Neural cell (in vitro differentiated cells): ENCODE data around the gene LCOR.

Source experiments
- EP300 ChIP-seq: fragments of 450-650 bp; conservative IDR thresholded peaks from 2 replicates; pipeline ENCODE4 v1.6.1; 2014; ENCODE audit warnings: antibody characterized with exemption, mild to moderate bottlenecking, moderate library complexity; ENCODE audit not compliant: poor library complexity, severe bottlenecking
- EZH2 ChIP-seq: fragments of 200-600, 300-800 bp; shearing (Covaris generic), sonication (generic); IDR thresholded peaks from 2 replicates; pipeline ENCODE4 v1.6.1; 2014; ENCODE audit warnings: antibody characterized with exemption, low read length, borderline replicate concordance, mild to moderate bottlenecking; ENCODE audit not compliant: insufficient read depth, poor library complexity, severe bottlenecking
- MXI1 ChIP-seq: fragments of 450-650 bp; conservative IDR thresholded peaks from 2 replicates; pipeline ENCODE4 v1.6.1; 2014; ENCODE audit warnings: antibody characterized with exemption, mild to moderate bottlenecking; ENCODE audit not compliant: poor library complexity, severe bottlenecking
- POLR2AphosphoS5 ChIP-seq: IDR thresholded peaks from 2 replicates; pipeline ENCODE4 v1.6.1; 2012
- SMC3 ChIP-seq: fragments of 450-650 bp; conservative IDR thresholded peaks from 2 replicates; pipeline ENCODE4 v1.6.1; 2014; ENCODE audit warnings: antibody characterized with exemption, mild to moderate bottlenecking, moderate library complexity; ENCODE audit not compliant: poor library complexity
- TAF1 ChIP-seq: IDR thresholded peaks from 2 replicates; pipeline ENCODE4 v1.6.1; 2012; ENCODE audit warnings: low read depth
- TF ChIP-seq, protein P1 (sequence below): fragments of 450-650 bp; IDR thresholded peaks from 2 replicates; pipeline ENCODE4 v1.5.1; 2014; ENCODE audit warnings: antibody characterized with exemption, mild to moderate bottlenecking, moderate library complexity; ENCODE audit not compliant: poor library complexity, severe bottlenecking
- TF ChIP-seq, protein P2 (sequence below): IDR thresholded peaks from 2 replicates; pipeline ENCODE4 v1.6.1; 2012; ENCODE audit warnings: borderline replicate concordance

DNA sequence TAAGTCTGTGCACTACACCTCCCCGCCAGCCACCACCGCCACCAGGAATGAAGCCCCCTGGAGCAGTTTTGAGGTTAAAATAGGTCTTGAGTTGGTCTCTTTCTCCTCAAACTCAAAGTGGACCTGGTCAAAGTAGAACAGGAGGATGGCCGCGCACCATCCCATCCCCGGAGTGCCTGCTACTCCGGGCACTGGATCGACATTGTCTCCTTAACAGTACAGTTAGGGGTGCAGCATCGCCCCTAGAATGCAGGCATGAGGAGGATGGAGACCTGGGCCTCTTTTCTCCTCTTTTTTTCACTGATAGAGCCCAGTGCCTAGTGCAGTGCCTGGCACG lies 208.1 kb downstream of the LCOR start:
- TF ChIP-seq, protein P1, sequence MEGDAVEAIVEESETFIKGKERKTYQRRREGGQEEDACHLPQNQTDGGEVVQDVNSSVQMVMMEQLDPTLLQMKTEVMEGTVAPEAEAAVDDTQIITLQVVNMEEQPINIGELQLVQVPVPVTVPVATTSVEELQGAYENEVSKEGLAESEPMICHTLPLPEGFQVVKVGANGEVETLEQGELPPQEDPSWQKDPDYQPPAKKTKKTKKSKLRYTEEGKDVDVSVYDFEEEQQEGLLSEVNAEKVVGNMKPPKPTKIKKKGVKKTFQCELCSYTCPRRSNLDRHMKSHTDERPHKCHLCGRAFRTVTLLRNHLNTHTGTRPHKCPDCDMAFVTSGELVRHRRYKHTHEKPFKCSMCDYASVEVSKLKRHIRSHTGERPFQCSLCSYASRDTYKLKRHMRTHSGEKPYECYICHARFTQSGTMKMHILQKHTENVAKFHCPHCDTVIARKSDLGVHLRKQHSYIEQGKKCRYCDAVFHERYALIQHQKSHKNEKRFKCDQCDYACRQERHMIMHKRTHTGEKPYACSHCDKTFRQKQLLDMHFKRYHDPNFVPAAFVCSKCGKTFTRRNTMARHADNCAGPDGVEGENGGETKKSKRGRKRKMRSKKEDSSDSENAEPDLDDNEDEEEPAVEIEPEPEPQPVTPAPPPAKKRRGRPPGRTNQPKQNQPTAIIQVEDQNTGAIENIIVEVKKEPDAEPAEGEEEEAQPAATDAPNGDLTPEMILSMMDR: no peak
- TF ChIP-seq, protein P2, sequence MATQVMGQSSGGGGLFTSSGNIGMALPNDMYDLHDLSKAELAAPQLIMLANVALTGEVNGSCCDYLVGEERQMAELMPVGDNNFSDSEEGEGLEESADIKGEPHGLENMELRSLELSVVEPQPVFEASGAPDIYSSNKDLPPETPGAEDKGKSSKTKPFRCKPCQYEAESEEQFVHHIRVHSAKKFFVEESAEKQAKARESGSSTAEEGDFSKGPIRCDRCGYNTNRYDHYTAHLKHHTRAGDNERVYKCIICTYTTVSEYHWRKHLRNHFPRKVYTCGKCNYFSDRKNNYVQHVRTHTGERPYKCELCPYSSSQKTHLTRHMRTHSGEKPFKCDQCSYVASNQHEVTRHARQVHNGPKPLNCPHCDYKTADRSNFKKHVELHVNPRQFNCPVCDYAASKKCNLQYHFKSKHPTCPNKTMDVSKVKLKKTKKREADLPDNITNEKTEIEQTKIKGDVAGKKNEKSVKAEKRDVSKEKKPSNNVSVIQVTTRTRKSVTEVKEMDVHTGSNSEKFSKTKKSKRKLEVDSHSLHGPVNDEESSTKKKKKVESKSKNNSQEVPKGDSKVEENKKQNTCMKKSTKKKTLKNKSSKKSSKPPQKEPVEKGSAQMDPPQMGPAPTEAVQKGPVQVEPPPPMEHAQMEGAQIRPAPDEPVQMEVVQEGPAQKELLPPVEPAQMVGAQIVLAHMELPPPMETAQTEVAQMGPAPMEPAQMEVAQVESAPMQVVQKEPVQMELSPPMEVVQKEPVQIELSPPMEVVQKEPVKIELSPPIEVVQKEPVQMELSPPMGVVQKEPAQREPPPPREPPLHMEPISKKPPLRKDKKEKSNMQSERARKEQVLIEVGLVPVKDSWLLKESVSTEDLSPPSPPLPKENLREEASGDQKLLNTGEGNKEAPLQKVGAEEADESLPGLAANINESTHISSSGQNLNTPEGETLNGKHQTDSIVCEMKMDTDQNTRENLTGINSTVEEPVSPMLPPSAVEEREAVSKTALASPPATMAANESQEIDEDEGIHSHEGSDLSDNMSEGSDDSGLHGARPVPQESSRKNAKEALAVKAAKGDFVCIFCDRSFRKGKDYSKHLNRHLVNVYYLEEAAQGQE: no peak
- TF ChIP-seq TAF1 (no peak), EZH2 (no peak), POLR2AphosphoS5 (no peak), MXI1 (no peak), EP300 (no peak), SMC3 (no peak)
